Esophagus muscularis mucosa (tissue), 4 donors: Measurements from ENCODE around the gene ILF3. TPM values are rescaled to one million over a fixed set of nuclear protein-coding genes. Genes with fewer than 3 reads are reported as not detected.

Experiments used
- DNase-seq: peaks from one replicate; pipeline ENCODE4 v3.0.0-alpha.2; 2017; ENCODE audit errors: extremely low spot score
- H3K27ac ChIP-seq, 4 donors: fragments of 200-600 bp; sonication (generic); replicated peaks in 1 of 4; 1 replicate in 3 of 4; 2 replicates in 1 of 4; pipeline ENCODE4 v1.5.1; 2016 to 2019; ENCODE audit warnings: mild to moderate bottlenecking in 1 of 4
- H3K27me3 ChIP-seq, 4 donors: fragments of 200-600 bp; sonication (generic); one replicate each; pipeline versions ENCODE4 v1.5.1 to v1.6.0; 2016 to 2019
- H3K36me3 ChIP-seq, 4 donors: fragments of 200-600 bp; sonication (generic); one replicate each; pipeline ENCODE4 v1.5.1; 2016 to 2019
- H3K4me1 ChIP-seq, 4 donors: fragments of 200-600 bp; sonication (generic); one replicate each; pipeline ENCODE4 v1.5.1; 2016 to 2019
- H3K4me3 ChIP-seq, 4 donors: fragments of 200-600 bp; sonication (generic); 1 replicate in 2 of 4; 2 replicates in 2 of 4; pipeline ENCODE4 v1.5.1; 2016 to 2019; ENCODE audit warnings: mild to moderate bottlenecking in 4 of 4, moderate library complexity in 1 of 4
- H3K9me3 ChIP-seq, 4 donors: fragments of 200-600 bp; sonication (generic); 1 replicate in 3 of 4; 2 replicates in 1 of 4; pipeline ENCODE4 v1.5.1; 2016 to 2019
- CTCF ChIP-seq, 3 experiments: fragments of 200-600 bp in 2 of 3; fragments of 450-650 bp in 1 of 3; sonication (generic) in 2 of 3; IDR thresholded peaks; one replicate each; pipeline ENCODE4 v1.5.1; 2017 to 2019; ENCODE audit warnings: antibody characterized with exemption in 3 of 3, mild to moderate bottlenecking in 2 of 3, moderate library complexity in 1 of 3
- EP300 ChIP-seq: sonication (generic); formaldehyde crosslinking; IDR thresholded peaks from one replicate; pipeline ENCODE4 v1.6.1; 2017; ENCODE audit warnings: antibody characterized with exemption
- POLR2A ChIP-seq: fragments of 450-650 bp; IDR thresholded peaks from one replicate; pipeline ENCODE4 v1.6.1; 2017; ENCODE audit warnings: antibody characterized with exemption, moderate library complexity, mild to moderate bottlenecking, low read depth
- POLR2AphosphoS5 ChIP-seq, 2 donors: sonication (generic); formaldehyde crosslinking; IDR thresholded peaks; one replicate each; pipeline ENCODE4 v1.6.1; 2017; ENCODE audit warnings: antibody characterized with exemption in 2 of 2
- WGBS: methylation state at CpG from one replicate; pipeline ENCODE4 v1.1.5; 2018; 5-methylcytosine and 5-hydroxymethylcytosine counted together
- intact Hi-C: fragments of 100-400 bp; cut with DNase I; formaldehyde crosslinking; loops from one replicate; pipeline ENCODE4 v1.15.1; 2023
- small RNA-seq, 3 donors: library from RNA; depleted of rRNA; stranded (forward); fragments of <200 nt; gene quantifications; one replicate each; pipeline ENCODE3, GENCODE V24; 2016
- total RNA-seq, 4 donors: library from RNA; depleted of rRNA; stranded (reverse); fragments of >200 nt; gene quantifications; one replicate each; pipeline versions ENCODE4 v1.1.0 to v1.2.1, GENCODE V29; 2016

The ILF3 gene
- total RNA-seq, 4 donors from 2014 or later: 79.2 to 127 (median 102) TPM

GRCh38 chr19:10737722-10738121, 83.6 kb downstream of the ILF3 start:
- intact Hi-C loops: no loop called here
- 100% methylated on average over 9 of the region's 9 CpGs for WGBS
- Histone ChIP-seq H3K9me3 (no peaks in the 10 kb centered on the region), H3K27ac (no peak overlapping the region), H3K27me3 (no peaks in the 10 kb centered on the region), H3K4me3 (no peak overlapping the region), H3K4me1 (peaks cover 16 to 34% (median 22%) of the 10 kb centered on the region in 4 donors), H3K36me3 (peaks cover 0 to 4% (median 1%) of the 10 kb centered on the region in 4 donors)
- DNase-seq: no peak
- TF ChIP-seq EP300 (no peak), POLR2AphosphoS5 (IDR thresholded peaks at IDR 0.05) (no peak), CTCF (IDR thresholded peaks at IDR 0.05) (no peak)

- Histone ChIP-seq H3K4me1 (peaks cover 36 to 57% (median 41%) of the 10 kb centered on the region in 4 donors), H3K27me3 (no peaks in the 10 kb centered on the region), H3K36me3 (peaks cover 0 to 4% (median 1%) of the 10 kb centered on the region in 4 donors), H3K9me3 (no peaks in the 10 kb centered on the region), H3K27ac (no peak overlapping the region), H3K4me3 (no peak overlapping the region)
- TF ChIP-seq POLR2AphosphoS5 (IDR thresholded peaks at IDR 0.05) (no peak), EP300 (no peak), POLR2A (no peak), CTCF (IDR thresholded peaks at IDR 0.05) (no peak)
- intact Hi-C loops: no loop called here
- 96% methylated on average over 3 of the region's 3 CpGs for WGBS
- no peak for DNase-seq
Observed at GRCh38 chr19:10740798-10741197, 86.7 kb downstream of the ILF3 start.

Small RNA genes lying within 50 kb of the gene (small RNA-seq; reads per million reads assigned to genes)
- gene MIR638: 0 reads per million in 3 donors

Other genes with a start within 250 kb of the ILF3 start
- 10 to 100 TPM; 11.6 to 24.5 (median 14.1) TPM for gene PDE4A, start 233.8 kb upstream of the ILF3 start, total RNA-seq
- 10 to 100 TPM; 51.9 to 94.5 (median 80.6) TPM for gene KEAP1, start 151.0 kb upstream of the ILF3 start, total RNA-seq
- not detected for gene S1PR5, start 136.9 kb upstream of the ILF3 start, total RNA-seq
- 10 to 100 TPM; 18.2 to 44.1 (median 29.7) TPM for gene ATG4D, start 110.4 kb upstream of the ILF3 start, total RNA-seq
- gene KRI1, start 88.3 kb upstream of the ILF3 start, total RNA-seq: 10 to 100 TPM; 13.7 to 23.9 (median 16.0) TPM
- gene CDKN2D, start 85.4 kb upstream of the ILF3 start, total RNA-seq: 10 to 100 TPM; 11.2 to 30.0 (median 18.3) TPM
- gene AP1M2, start 67.0 kb upstream of the ILF3 start, total RNA-seq: not detected
- 10 to 100 TPM; 26.2 to 71.2 (median 46.1) TPM for gene SLC44A2, start 28.8 kb upstream of the ILF3 start, total RNA-seq
- 10 to 100 TPM; 19.9 to 34.9 (median 25.4) TPM for gene QTRT1, start 47.1 kb downstream of the ILF3 start, total RNA-seq
- gene DNM2, start 63.7 kb downstream of the ILF3 start, total RNA-seq: 100 to 1,000 TPM in 1 of 4 donors, 10 to 100 TPM in 3; 73.6 to 115 (median 93.7) TPM
- gene TMED1, start 181.9 kb downstream of the ILF3 start, total RNA-seq: 10 to 100 TPM; 18.7 to 29.5 (median 27.7) TPM
- gene C19orf38, start 194.1 kb downstream of the ILF3 start, total RNA-seq: 1 to 10 TPM in 2 of 4 donors, under 1 TPM in 1, not detected in 1; 0.97 to 3.6 (median 1.1) TPM
- gene CARM1, start 217.2 kb downstream of the ILF3 start, total RNA-seq: 10 to 100 TPM; 24.9 to 43.5 (median 30.6) TPM